ENCODE results near the gene PATJ.
"Not testable (repeated sequence)": the region's sequence is repeated elsewhere in the genome, so short reads cannot be mapped to it uniquely, and the experiment has no call there.

Gene PATJ

GRCh38 chr1:61743716-61744580 lies 1.7 kb downstream of the PATJ start:
- DNase-seq = no peak

GRCh38 chr1:61746813-61747212 lies 4.5 kb downstream of the PATJ start:
- DNase-seq = no peak

- DNase-seq = no peak
Measured at GRCh38 chr1:61748566-61748965, 6.3 kb downstream of the PATJ start.

- no peak for DNase-seq
Measured at GRCh38 chr1:61749574-61749973, 7.3 kb downstream of the PATJ start.

- DNase-seq = no peak
Measured at GRCh38 chr1:61752921-61753389, 10.7 kb downstream of the PATJ start.

GRCh38 chr1:61753998-61754508 lies 11.8 kb downstream of the PATJ start:
- no peak for DNase-seq

- DNase-seq = no peak
Measured at GRCh38 chr1:61754545-61754944, 12.3 kb downstream of the PATJ start.

- no peak for DNase-seq
Measured at GRCh38 chr1:61756773-61757172, 14.5 kb downstream of the PATJ start.

- DNase-seq = no peak
Measured at GRCh38 chr1:61757950-61758349, 15.7 kb downstream of the PATJ start.

GRCh38 chr1:61770131-61770530 lies 27.9 kb downstream of the PATJ start:
- no peak for DNase-seq

- DNase-seq = no peak
Measured at GRCh38 chr1:61776091-61776490, 33.8 kb downstream of the PATJ start.

GRCh38 chr1:61779231-61779630 lies 37.0 kb downstream of the PATJ start:
- DNase-seq = no peak

GRCh38 chr1:61781151-61781550 lies 38.9 kb downstream of the PATJ start:
- no peak for DNase-seq

GRCh38 chr1:61782771-61783170 lies 40.5 kb downstream of the PATJ start:
- no peak for DNase-seq

- no peak for DNase-seq
Measured at GRCh38 chr1:61784726-61785125, 42.4 kb downstream of the PATJ start.

- no peak for DNase-seq
Measured at GRCh38 chr1:61790837-61791236, 48.6 kb downstream of the PATJ start.

GRCh38 chr1:61797045-61797755 lies 54.9 kb downstream of the PATJ start:
- no peak for DNase-seq

GRCh38 chr1:61801047-61801446 lies 58.8 kb downstream of the PATJ start:
- DNase-seq = not testable (repeated sequence)

- DNase-seq = no peak
Measured at GRCh38 chr1:61807606-61808140, 65.4 kb downstream of the PATJ start.

GRCh38 chr1:61808321-61808720 lies 66.0 kb downstream of the PATJ start:
- no peak for DNase-seq

GRCh38 chr1:61808968-61809367 lies 66.7 kb downstream of the PATJ start:
- no peak for DNase-seq

GRCh38 chr1:61812916-61813315 lies 70.6 kb downstream of the PATJ start:
- no peak for DNase-seq

GRCh38 chr1:61816191-61816590 lies 73.9 kb downstream of the PATJ start:
- DNase-seq = no peak

- no peak for DNase-seq
Measured at GRCh38 chr1:61818992-61819391, 76.7 kb downstream of the PATJ start.

All from NCI-H2171 treated with DMSO at 0.1 percent for 48 hours (cell line).